HCT116 (cell line): ENCODE results near the gene USP53. TPM values are rescaled to one million over a fixed set of nuclear protein-coding genes. Genes with fewer than 3 reads are reported as not detected.

Experiments
- ATAC-seq: fragments of 200-7000 bp; cut with Tn5 transposase; 2 replicates; pipeline ENCODE4 v1.9.1; 2020; ENCODE audit warnings: mild to moderate bottlenecking, moderate library complexity
- BruUV-seq: library from RNA; stranded (reverse); fragments of 400-500 nt; replicated peaks from 2 replicates; lab custom pipeline; 2021; lab: Mats Ljungman, UMichigan
- CTCF ChIA-PET: fragments of 300-600 bp; sonication (Branson Sonifier 250); formaldehyde crosslinking; loops from one replicate; lab custom pipeline; 2021; ENCODE audit warnings: antibody characterized with exemption; lab: Charles Lee
- POLR2A ChIA-PET: fragments of 300-600, 350-600 bp; sonication (Branson Sonifier 250); formaldehyde crosslinking; loops from one replicate; lab custom pipeline; 2021; ENCODE audit warnings: antibody characterized with exemption; lab: Charles Lee
- RAD21 ChIA-PET, 2 experiments: fragments of 300-600 bp; sonication (Branson Sonifier 250); formaldehyde crosslinking; loops; one replicate each; lab custom pipeline; 2023; ENCODE audit warnings: low total read pairs in 2 of 2; ENCODE audit not compliant: uncharacterized antibody in 2 of 2, unreplicated experiment in 2 of 2, low non-redundant PET in 1 of 2; lab: Charles Lee
- DNase-seq: peaks from one replicate; pipeline ENCODE4 v3.0.0-alpha.2; 2010; ENCODE audit warnings: low read depth, low spot score
- H2AFZ ChIP-seq: fragments of 200-600 bp; shearing (Covaris generic), sonication (generic); 2 replicates; pipeline ENCODE4 v1.6.1; 2017; ENCODE audit warnings: low read depth, mixed run types, mixed read lengths, antibody characterized with exemption, low read length; ENCODE audit not compliant: poor library complexity, severe bottlenecking
- H3K27ac ChIP-seq: 2 replicates; pipeline ENCODE4 v1.5.1; 2012; ENCODE audit warnings: low read depth, low read length
- H3K27me3 ChIP-seq: fragments of 200-600 bp; sonication (generic); 2 replicates; pipeline ENCODE4 v1.6.1; 2016; ENCODE audit warnings: mixed run types, low read length, mixed read lengths; ENCODE audit not compliant: insufficient read depth
- H3K36me3 ChIP-seq, 2 experiments: fragments of 200-500 bp in 1 of 2; fragments of 200-600 bp in 1 of 2; sonication (Bioruptor generic) in 1 of 2; sonication (generic) in 1 of 2; 2 replicates each; pipeline versions ENCODE4 v1.5.1 to v1.6.1; 2014 to 2016; ENCODE audit warnings: low read length in 2 of 2, inconsistent platforms in 1 of 2, mixed read lengths in 1 of 2, mixed run types in 1 of 2; ENCODE audit not compliant: insufficient read depth in 2 of 2, control insufficient read depth in 1 of 2
- H3K4me1 ChIP-seq, 2 experiments: fragments of 200-600 bp in 1 of 2; sonication (generic) in 1 of 2; 2 replicates each; pipeline versions ENCODE4 v1.5.1 to v1.6.1; 2012 to 2017; ENCODE audit warnings: low read length in 2 of 2, inconsistent platforms in 1 of 2, mild to moderate bottlenecking in 1 of 2, mixed read lengths in 1 of 2, mixed run types in 1 of 2, moderate library complexity in 1 of 2; ENCODE audit not compliant: insufficient read depth in 2 of 2, control insufficient read depth in 1 of 2
- H3K4me2 ChIP-seq: fragments of 200-600 bp; sonication (generic); 2 replicates; pipeline ENCODE4 v1.6.1; 2017; ENCODE audit warnings: mixed run types, low read length, mixed read lengths
- H3K4me3 ChIP-seq, 2 experiments: fragments of 200-600 bp in 1 of 2; sonication (generic) in 1 of 2; replicated peaks in 1 of 2; 2 replicates each; pipeline ENCODE4 v1.5.1; 2011 to 2016; ENCODE audit warnings: low read length in 2 of 2, control low read depth in 1 of 2, low read depth in 1 of 2, mild to moderate bottlenecking in 1 of 2, mixed read lengths in 1 of 2, mixed run types in 1 of 2
- H3K79me2 ChIP-seq: fragments of 200-600 bp; sonication (generic); 2 replicates; pipeline ENCODE4 v1.6.1; 2017; ENCODE audit warnings: mild to moderate bottlenecking, mixed run types, low read length, moderate library complexity, mixed read lengths; ENCODE audit not compliant: insufficient read depth
- H3K9ac ChIP-seq: fragments of 200-600 bp; sonication (generic); 2 replicates; pipeline ENCODE4 v1.6.1; 2016; ENCODE audit warnings: low read length, mixed read lengths
- H3K9me2 ChIP-seq: fragments of 200-600 bp; sonication (generic), shearing (Covaris generic); 2 replicates; pipeline ENCODE4 v1.6.1; 2017; ENCODE audit warnings: mixed run types, mild to moderate bottlenecking, moderate library complexity; ENCODE audit not compliant: insufficient read depth
- H3K9me3 ChIP-seq, 2 experiments: fragments of 200-500 bp in 1 of 2; fragments of 200-600 bp in 1 of 2; sonication (Bioruptor generic) in 1 of 2; sonication (generic) in 1 of 2; 2 replicates each; pipeline ENCODE4 v1.6.1; 2014 to 2017; ENCODE audit warnings: low read length in 2 of 2, mixed read lengths in 2 of 2, inconsistent platforms in 1 of 2, low read depth in 1 of 2, mild to moderate bottlenecking in 1 of 2, mixed run types in 1 of 2, moderate library complexity in 1 of 2; ENCODE audit not compliant: control insufficient read depth in 1 of 2, insufficient read depth in 1 of 2
- H4K20me1 ChIP-seq: fragments of 200-600 bp; sonication (generic), shearing (Covaris generic); 2 replicates; pipeline ENCODE4 v1.6.1; 2017; ENCODE audit warnings: mixed run types, mild to moderate bottlenecking, moderate library complexity; ENCODE audit not compliant: insufficient read depth
- ATF3 ChIP-seq: IDR thresholded peaks from 2 replicates; pipeline ENCODE4 v1.6.1; 2012
- CBX3 ChIP-seq: IDR thresholded peaks from 2 replicates; pipeline ENCODE4 v1.6.1; 2012; ENCODE audit warnings: low read depth
- CEBPB ChIP-seq: IDR thresholded peaks from 2 replicates; pipeline ENCODE4 v1.6.1; 2012; ENCODE audit warnings: low read depth
- CTCF ChIP-seq, 3 experiments: fragments of 200-600 bp in 1 of 3; sonication (generic) in 1 of 3; IDR thresholded peaks in 2 of 3; conservative IDR thresholded peaks in 1 of 3; 2 replicates each; pipeline ENCODE4 v1.5.1; 2012 to 2017; ENCODE audit warnings: low read depth in 2 of 3, low read length in 2 of 3, antibody characterized with exemption in 1 of 3, borderline replicate concordance in 1 of 3, control low read depth in 1 of 3, mild to moderate bottlenecking in 1 of 3, mixed read lengths in 1 of 3, mixed run types in 1 of 3, moderate library complexity in 1 of 3; ENCODE audit not compliant: insufficient read depth in 1 of 3
- EGR1 ChIP-seq: IDR thresholded peaks from 2 replicates; pipeline ENCODE4 v1.6.1; 2012; ENCODE audit warnings: low read depth
- ELF1 ChIP-seq: IDR thresholded peaks from 2 replicates; pipeline ENCODE4 v1.6.1; 2012; ENCODE audit warnings: low read depth, borderline replicate concordance
- EZH2 ChIP-seq: fragments of 200-600 bp; sonication (generic); IDR thresholded peaks from 2 replicates; pipeline ENCODE4 v1.6.1; 2017; ENCODE audit warnings: antibody characterized with exemption, mixed run types
- EZH2phosphoT487 ChIP-seq: fragments of 200-600 bp; IDR thresholded peaks from 2 replicates; pipeline ENCODE4 v1.6.1; 2018; ENCODE audit warnings: antibody characterized with exemption, borderline replicate concordance
- FOSL1 ChIP-seq: IDR thresholded peaks from 2 replicates; pipeline ENCODE4 v1.6.1; 2012; ENCODE audit warnings: low read depth
- JUND ChIP-seq: IDR thresholded peaks from 2 replicates; pipeline ENCODE4 v1.6.1; 2012
- MAX ChIP-seq: IDR thresholded peaks from 2 replicates; pipeline ENCODE4 v1.6.1; 2012
- POLR2A ChIP-seq: IDR thresholded peaks from 2 replicates; pipeline ENCODE4 v1.7.0; 2011; ENCODE audit warnings: borderline replicate concordance; ENCODE audit not compliant: insufficient read depth, insufficient read length; ENCODE audit errors: extremely low read depth
- RAD21 ChIP-seq: IDR thresholded peaks from 2 replicates; pipeline ENCODE4 v1.6.1; 2012; ENCODE audit warnings: low read depth, mild to moderate bottlenecking
- SIN3A ChIP-seq: IDR thresholded peaks from 2 replicates; pipeline ENCODE4 v1.6.1; 2012; ENCODE audit warnings: low read depth
- SRF ChIP-seq: IDR thresholded peaks from 2 replicates; pipeline ENCODE4 v1.6.1; 2012; ENCODE audit warnings: low read depth
- YY1 ChIP-seq: IDR thresholded peaks from 2 replicates; pipeline ENCODE4 v1.6.1; 2011; ENCODE audit warnings: low read length, low read depth, moderate library complexity, mild to moderate bottlenecking; ENCODE audit not compliant: insufficient replicate concordance; ENCODE audit errors: extremely low read depth
- ZBTB33 ChIP-seq: IDR thresholded peaks from 2 replicates; pipeline ENCODE4 v1.6.1; 2011; ENCODE audit warnings: mild to moderate bottlenecking, low read length, moderate library complexity; ENCODE audit not compliant: insufficient replicate concordance; ENCODE audit errors: extremely low read depth
- ZFX ChIP-seq: fragments of 450-650 bp; IDR thresholded peaks from 2 replicates; pipeline ENCODE4 v1.6.1; 2017
- ZNF274 ChIP-seq: fragments of 200-500 bp; sonication (Bioruptor generic); IDR thresholded peaks from 2 replicates; pipeline ENCODE4 v1.6.1; 2014; ENCODE audit warnings: mild to moderate bottlenecking, low read depth, low read length, inconsistent platforms
- intact Hi-C: fragments of 100-400 bp; cut with micrococcal nuclease; formaldehyde crosslinking; loops from 2 replicates; pipeline ENCODE4 v1.10.0; 2022
- total RNA-seq: library from RNA; stranded (reverse); gene quantifications from one replicate; pipeline ENCODE4 v1.2.1, GENCODE V29; 2021; ENCODE audit not compliant: unreplicated experiment
- TF ChIP-seq, protein P1 (sequence below): IDR thresholded peaks from 2 replicates; pipeline ENCODE4 v1.6.1; 2012; ENCODE audit warnings: low read depth

USP53 gene
- total RNA-seq, 1 experiment from 2014 or later, result 22.0 TPM

- POLR2A ChIA-PET, result no interaction called here
These were observed 124.5 kb downstream of the USP53 start for GRCh38 chr4:119337010-119337409.

More at GRCh38 chr4:119337010-119337409, 124.5 kb downstream of the USP53 start:
- no peak overlapping the region for H2AFZ ChIP-seq
- no peaks in the 10 kb centered on the region for H3K79me2 ChIP-seq
- H3K36me3 ChIP-seq, result no peaks in the 10 kb centered on the region
- no peak overlapping the region for H3K27ac ChIP-seq
- H3K4me2 ChIP-seq, result no peak overlapping the region
- no peaks in the 10 kb centered on the region for H3K4me1 ChIP-seq
- H3K4me3 ChIP-seq, result no peak overlapping the region
- H3K9me2 ChIP-seq, result no peaks in the 10 kb centered on the region
- ChIA-PET CTCF (no interaction called here), RAD21 (no interaction called here)
- TF ChIP-seq POLR2A, result no peak
- TF ChIP-seq FOSL1, result no peak
- TF ChIP-seq JUND, result no peak
- TF ChIP-seq MAX, result no peak
- no peak for TF ChIP-seq EGR1
- TF ChIP-seq EZH2phosphoT487, result no peak
- no peak for TF ChIP-seq CBX3
- no peak for TF ChIP-seq ZNF274
- TF ChIP-seq EZH2, result no peak
- TF ChIP-seq ELF1, result no peak
- TF ChIP-seq, protein P1, sequence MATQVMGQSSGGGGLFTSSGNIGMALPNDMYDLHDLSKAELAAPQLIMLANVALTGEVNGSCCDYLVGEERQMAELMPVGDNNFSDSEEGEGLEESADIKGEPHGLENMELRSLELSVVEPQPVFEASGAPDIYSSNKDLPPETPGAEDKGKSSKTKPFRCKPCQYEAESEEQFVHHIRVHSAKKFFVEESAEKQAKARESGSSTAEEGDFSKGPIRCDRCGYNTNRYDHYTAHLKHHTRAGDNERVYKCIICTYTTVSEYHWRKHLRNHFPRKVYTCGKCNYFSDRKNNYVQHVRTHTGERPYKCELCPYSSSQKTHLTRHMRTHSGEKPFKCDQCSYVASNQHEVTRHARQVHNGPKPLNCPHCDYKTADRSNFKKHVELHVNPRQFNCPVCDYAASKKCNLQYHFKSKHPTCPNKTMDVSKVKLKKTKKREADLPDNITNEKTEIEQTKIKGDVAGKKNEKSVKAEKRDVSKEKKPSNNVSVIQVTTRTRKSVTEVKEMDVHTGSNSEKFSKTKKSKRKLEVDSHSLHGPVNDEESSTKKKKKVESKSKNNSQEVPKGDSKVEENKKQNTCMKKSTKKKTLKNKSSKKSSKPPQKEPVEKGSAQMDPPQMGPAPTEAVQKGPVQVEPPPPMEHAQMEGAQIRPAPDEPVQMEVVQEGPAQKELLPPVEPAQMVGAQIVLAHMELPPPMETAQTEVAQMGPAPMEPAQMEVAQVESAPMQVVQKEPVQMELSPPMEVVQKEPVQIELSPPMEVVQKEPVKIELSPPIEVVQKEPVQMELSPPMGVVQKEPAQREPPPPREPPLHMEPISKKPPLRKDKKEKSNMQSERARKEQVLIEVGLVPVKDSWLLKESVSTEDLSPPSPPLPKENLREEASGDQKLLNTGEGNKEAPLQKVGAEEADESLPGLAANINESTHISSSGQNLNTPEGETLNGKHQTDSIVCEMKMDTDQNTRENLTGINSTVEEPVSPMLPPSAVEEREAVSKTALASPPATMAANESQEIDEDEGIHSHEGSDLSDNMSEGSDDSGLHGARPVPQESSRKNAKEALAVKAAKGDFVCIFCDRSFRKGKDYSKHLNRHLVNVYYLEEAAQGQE, result no peak
- no peak for TF ChIP-seq ZFX
- no peak for TF ChIP-seq YY1
- TF ChIP-seq ATF3, result no peak
- TF ChIP-seq SRF, result no peak
- TF ChIP-seq CTCF (IDR thresholded peaks at IDR 0.05 in 2 of 3, conservative IDR thresholded peaks at IDR 0.05 in 1 of 3; ENCODE audit: borderline replicate concordance in 1 of 3, insufficient read depth in 1 of 3, low read depth in 2 of 3, low read length in 2 of 3), result no peak
- TF ChIP-seq SIN3A, result no peak
- TF ChIP-seq CEBPB, result no peak
- TF ChIP-seq ZBTB33, result no peak
- TF ChIP-seq RAD21, result no peak
- no peak for ATAC-seq
- no peaks in the 10 kb centered on the region for H4K20me1 ChIP-seq
- H3K27me3 ChIP-seq, result no peaks in the 10 kb centered on the region
- no peaks in the 10 kb centered on the region for H3K9me3 ChIP-seq
- no peak overlapping the region for H3K9ac ChIP-seq
- no TSS peak for BruUV-seq
- intact Hi-C loops, result no loop called here
- no peak for DNase-seq
